HG02884 (cell line): ENCODE results near the gene TEX14.
"Not testable (repeated sequence)": the region's sequence is repeated elsewhere in the genome, so short reads cannot be mapped to it uniquely, and the experiment has no call there.

Source experiments
- ATAC-seq: cut with Tn5 transposase; IDR thresholded peaks from one replicate; pipeline ENCODE4 v1.9.1; 2021; ENCODE audit warnings: mild to moderate bottlenecking, moderate library complexity; ENCODE audit not compliant: unreplicated experiment

TEX14 gene

DNA sequence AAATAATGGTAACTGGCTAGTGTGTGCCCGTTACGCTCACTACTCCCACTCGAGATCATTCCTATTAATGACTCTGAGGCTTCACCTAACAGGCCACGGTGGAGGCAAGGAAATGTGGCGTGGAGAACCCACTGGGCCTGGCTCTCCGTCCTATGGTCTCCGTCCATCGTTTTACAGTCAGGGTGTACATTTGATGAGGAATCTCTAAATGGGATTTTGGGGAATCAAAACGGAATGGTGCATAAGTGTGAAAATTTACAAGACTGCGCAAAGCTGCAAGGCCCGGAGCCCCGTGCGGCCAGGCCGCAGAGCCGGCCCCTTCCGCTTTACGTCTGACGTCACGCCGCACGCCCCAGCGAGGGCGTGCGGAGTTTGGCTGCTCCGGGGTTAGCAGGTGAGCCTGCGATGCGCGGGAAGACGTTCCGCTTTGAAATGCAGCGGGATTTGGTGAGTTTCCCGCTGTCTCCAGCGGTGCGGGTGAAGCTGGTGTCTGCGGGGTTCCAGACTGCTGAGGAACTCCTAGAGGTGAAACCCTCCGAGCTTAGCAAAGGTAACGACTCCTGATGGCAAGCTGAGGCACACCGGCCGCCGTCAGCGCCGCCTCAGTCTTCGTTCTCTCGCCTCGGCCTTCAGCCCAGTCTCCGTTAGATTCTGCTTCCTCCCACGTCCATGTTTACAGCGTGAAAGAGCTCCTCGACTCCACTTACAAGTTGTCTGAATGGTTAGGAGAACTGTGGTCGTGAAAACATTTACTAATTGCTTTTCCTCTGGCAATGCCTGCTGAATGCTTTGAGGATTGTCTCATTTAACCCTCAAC is 602 bp upstream of the TEX14 start, which contains the start of gene RAD51C:
Gene RAD51C (plus strand): TSS at position 364 of the 817 bp plus-strand sequence. CDS start 42 bp downstream, at position 406.
- ATAC-seq, result peak; percentile 88

DNA sequence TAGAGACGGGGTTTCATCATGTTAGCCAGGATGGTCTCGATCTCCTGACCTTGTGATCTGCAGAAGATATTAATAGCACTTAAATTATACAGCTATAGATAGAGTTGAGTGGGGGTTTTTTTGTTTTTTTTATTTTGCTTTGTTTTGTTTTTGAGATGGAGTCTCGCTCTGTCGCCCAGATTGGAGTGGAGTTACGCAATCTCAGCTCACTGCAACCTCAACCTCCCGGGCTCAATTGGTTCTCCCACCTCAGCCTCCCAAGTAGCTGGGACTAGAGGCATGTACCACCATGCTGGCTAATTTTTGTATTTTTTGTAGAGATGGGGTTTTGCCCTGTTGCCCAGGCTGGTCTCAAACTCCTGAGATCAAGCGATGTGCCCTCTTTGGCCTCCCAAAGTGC is 1.8 kb downstream of the TEX14 start:
- ATAC-seq, result not testable (repeated sequence)

DNA sequence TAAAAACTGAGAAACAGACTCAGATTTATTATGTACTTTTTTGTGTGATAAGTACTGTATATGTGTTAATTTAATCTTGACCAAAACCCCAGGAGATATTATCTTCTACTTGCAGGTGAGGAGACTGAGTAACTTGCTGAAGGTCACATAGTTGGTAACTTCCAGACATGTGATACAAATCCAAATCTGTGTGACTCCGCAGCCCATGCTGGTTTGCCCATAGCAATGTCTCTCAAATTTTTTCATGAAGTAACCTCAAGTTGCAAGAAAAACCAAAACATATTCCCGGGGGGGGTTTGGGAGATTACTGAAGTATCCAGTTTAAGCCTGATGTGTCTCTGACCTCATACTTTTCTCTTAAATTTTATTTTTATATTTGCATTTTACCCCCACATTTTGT is 3.3 kb downstream of the TEX14 start:
- no peak for ATAC-seq

DNA sequence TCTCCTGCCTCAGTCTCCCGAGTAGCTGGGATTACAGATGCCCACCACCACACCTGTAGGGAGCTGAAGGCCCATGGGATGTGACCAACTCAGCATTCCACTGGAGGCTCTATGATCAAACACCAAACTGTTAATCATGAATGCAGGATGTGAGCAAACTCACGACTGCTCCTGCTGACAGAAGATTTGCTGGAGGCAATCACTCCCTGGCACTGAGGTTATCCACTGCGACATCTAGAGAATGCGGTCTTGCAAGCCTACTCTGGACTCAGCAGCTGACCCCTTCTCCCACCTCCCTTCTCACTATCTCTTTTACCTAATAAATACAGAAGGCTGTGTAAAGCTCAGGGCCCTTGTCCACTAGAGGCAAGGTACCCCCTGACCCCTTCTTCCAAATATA is 4.9 kb downstream of the TEX14 start:
- ATAC-seq, result no peak

DNA sequence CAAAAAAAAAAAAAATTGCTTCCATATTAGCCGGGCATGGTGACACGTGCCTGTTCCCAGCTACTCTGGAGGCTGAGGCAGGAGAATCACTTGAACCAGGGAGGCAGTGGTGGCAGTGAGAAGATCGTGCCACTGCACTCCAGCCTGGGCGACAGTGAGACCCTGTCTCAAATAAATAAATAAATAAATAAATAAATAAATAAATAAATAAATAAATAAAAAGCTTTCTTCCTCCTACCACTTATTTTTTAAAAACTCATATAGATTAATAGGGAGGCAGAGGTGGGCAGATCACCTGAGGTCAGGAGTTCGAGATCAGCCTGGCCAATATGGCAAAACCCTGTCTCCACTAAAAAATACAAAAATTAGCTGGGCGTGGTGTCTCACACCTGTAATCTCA is 7.4 kb downstream of the TEX14 start:
- ATAC-seq, result not testable (repeated sequence)

DNA sequence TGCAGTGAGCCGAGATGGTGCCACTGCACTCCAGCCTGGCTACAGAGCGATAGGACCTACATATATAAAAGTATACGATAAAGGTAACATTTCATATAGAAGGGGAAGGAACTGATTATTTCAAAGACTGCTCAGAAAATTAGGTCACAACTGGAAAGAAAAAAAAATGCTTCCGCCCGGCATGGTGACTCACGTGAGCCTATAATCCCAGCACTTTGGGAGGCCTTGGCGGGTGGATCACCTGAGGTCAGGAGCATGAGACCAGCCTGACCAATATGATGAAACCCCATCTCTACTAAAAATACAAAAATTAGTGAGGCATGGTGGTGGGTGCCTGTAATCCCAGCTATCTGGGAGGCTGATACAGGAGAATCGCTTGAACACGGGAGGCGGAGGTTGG is 7.8 kb downstream of the TEX14 start:
- no peak for ATAC-seq

DNA sequence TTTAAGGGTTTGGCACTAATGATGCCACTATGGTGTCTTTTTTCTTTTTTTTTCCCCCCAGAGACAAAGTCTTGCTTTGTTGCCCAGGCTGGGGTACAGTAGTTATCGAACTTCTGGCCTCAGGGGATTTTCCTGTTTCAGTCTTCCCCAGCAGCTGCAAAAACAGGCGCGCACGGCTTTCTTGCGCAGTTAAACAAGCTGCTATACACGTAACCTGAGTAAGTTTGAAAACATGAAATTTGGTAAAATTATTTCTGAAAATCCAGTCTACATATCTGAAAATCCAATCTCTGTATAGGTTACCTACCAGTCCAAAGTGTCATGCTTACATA is 11.8 kb downstream of the TEX14 start:
- ATAC-seq, result no peak

DNA sequence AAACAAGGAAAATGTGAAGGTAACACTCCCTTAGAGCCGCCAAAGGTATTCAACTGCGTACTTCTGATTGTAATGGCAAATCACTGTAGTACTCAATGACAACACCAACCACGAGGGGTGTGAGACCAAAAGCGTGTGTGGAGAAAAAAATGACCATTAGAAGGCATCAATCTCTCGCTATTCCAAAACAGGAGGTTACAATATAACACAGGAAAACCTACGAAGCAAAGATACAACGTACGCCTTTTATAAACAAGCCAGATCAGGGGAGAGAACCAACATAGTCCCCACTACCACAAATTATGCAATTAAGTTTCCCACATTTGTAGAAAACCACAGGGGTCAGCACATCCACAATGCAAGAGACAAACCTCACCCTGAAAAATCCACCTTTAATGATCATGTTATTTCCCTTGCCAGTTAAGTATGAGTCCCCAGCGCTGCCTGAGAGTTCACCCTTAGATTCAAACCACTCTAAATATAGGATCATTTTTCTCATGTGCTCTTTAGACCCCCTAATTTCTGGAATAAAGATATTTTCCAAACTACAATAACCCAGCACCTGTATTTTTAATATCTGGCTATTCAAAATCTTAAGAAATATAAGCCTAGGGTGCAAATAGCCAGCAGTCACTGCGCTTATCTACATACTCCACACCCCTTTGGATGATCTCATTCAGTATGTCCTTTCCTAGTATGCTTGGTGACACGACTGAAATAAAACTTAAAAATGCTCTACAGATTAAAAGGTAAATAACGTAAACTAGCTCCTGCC is 12.4 kb downstream of the TEX14 start:
- ATAC-seq, result no peak

DNA sequence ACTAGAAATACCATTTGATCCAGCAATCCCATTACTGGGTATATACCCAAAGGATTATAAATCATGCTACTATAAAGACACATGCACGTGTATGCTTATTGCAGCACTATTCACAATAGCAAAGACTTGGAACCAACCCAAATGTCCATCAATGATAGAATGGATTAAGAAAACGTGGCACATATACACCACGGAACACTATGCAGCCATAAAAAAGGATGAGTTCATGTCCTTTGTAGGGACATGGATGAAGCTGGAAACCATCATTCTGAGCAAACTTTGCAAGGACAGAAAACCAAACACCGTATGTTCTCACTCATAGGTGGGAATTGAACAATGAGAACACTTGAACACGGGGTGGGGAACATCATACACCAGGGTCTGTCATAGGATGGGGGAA is 13.6 kb downstream of the TEX14 start:
- not testable (repeated sequence) for ATAC-seq

DNA sequence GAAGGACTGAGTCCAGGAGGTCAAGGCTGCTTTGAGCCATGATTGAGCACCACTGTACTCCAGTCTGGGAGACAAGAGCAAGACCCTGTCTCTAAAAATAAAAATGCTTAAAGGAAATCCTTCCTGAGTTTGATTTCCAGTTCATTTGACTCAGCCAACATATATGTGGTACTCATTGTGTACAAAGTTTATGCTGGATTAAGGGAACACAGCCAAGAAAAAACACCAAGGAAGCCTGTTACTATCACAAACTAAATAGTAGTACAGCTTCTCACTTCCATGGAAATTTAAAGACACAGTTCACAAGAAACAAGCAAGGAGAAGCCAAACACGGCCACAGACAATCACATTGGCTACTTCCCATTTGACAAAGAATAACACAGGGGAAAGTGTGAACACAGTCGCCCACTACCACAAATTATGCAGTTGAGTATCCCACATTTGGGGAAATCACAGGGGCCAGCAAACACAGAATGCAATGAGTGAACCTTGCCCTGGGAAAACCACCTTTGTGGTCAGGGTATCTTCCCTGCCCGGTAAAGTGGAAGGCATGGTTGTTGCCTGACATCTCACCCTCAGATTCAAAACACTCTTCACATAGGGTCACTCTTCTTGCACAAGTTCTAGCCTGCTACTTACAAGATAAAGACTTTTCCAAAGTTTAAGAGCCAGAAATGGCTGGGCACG is 14.5 kb downstream of the TEX14 start:
- ATAC-seq, result no peak

DNA sequence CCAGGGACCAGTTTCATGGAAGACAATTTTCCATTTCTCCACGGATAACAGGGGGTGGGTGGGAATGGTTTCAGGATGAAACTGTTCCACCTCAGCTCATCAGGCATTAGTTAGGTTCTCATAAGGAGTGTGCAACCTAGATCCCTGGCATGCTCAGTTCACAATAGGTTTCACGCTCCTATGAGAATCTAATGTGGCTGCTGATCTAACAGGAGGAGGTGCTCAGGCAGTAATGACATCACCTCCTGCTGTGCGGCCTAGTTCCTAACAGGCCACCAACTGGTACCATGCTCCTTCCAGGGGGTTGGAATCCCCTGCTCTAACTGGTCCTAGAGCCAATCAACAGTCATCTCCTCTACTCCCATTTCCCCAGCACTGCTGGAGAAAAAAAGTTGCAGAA is 19.9 kb downstream of the TEX14 start:
- no peak for ATAC-seq

DNA sequence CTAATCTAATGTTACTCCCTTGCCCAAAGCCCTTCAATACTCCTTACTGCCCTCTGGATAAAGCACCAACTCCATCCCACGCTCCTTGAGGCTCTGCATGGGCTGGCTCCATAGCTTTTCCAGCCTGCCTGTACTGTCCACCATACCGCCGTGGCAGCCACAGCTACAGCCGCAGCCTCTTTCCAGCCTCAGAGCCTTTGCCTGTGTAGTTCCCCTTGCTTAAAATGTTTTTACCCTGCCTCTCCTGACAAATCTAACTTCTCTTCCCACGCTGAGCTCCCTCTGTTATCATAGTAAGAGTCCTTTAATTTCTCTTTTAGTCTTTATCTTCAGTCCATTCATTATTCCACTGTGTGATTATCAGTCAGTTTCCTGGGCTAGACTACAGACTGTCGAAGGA is 22.0 kb downstream of the TEX14 start:
- no peak for ATAC-seq

DNA sequence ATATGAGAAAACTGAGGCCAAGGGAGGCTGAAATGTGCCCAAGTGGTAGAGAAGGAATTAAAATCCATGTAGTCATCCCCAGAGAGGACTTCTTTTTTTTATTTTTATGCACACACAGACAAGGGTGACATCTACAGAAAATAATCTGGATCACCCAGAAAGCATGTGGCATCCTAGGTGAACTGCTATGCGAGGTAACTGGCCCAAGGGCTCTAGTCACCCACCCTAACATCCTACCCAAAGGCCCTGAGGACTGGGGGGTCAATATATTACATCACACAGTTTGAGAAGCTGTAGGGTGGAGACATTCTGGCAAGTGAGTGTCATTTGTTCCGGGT is 23.3 kb downstream of the TEX14 start:
- ATAC-seq, result no peak

DNA sequence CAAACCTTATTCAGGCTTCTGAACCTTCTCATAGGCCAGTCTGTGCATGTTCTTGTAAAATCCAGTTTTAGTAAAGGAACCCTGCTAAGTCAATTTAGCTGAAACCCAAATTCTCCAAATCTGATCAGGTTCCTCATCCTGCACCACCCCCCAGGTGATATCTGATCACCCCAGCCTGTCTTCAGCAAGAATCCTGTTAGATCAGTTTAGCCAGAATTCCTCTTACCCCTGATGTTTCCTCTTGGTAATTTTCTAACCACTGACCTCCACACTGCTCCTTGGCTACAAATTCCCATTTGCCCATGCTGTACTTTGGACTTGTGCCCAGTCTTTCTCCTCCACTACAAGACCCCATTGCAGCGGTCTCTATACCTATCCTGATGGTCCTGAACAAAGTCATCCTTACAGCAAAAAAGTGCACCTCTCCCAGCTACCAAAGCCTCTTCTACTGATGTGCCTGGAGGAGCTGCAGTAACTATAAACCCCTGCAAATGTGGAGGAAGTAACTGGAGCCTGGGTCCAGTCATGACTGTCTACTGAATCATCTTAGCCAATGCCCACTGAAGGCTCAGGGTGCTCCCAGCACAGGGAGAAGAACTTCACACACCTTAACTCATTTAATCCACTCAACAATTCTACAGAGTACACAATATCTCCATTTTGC is 23.8 kb downstream of the TEX14 start:
- no peak for ATAC-seq

DNA sequence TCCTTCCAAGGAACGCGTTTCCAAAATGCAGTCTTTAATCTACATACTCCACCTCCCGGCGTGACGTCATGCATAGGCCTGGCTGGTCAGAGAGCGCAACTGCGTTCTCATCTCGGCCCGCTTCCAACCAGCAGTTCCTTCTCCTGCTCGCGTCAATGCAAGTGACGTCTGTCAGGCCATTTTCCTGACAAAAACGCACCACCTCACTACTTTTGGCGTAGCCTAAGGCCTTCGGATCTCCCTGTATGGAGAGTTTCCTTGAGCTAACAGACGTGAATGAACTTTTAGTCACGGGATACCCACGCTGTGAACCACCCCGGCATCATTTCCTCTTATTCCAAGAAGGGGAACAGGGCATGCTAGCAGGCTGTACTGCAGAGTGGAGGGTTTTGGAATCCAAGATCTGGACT is 25.0 kb downstream of the TEX14 start:
- ATAC-seq, result no peak

DNA sequence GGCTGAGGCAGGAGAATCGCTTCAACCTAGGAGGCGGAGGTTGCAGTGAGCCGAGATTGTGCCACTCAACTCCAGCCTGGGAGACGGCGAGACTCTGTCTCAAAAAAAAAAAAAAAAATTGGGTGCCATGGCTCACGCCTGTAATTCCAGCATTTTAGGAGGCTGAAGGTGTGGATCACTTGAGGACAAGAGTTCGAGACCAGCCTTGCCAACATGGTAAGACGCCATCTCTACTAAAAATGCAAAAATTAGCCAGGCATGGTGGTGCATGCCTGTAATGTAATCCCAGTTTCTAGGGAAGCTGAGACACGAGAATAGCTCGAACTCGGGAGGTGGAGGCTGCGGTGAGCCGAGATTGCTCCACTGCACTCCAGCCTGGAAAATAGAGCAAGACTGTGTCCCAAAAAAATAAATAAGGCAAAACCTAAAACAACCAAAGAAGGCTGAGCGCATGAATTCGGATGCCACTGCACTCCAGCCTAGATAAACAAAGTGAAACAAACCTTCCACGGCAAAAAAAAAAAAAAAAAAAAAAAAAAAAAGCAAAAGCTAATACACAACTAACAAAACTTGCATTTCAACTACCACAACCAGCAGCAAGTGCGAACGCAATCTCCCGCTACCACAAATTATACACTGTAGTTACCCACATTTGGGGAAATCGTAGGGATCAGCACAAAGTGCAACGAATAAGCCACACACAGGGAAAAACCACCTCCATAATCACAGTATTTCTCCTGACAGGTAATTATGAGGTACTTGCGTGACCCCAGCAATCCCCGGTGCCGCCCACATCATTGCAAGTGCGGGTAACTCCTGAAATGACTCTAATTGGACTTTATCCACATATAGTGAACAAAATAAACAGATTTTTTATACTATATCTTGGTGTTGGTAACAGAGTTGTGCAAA is 25.6 kb downstream of the TEX14 start:
- ATAC-seq, result no peak

DNA sequence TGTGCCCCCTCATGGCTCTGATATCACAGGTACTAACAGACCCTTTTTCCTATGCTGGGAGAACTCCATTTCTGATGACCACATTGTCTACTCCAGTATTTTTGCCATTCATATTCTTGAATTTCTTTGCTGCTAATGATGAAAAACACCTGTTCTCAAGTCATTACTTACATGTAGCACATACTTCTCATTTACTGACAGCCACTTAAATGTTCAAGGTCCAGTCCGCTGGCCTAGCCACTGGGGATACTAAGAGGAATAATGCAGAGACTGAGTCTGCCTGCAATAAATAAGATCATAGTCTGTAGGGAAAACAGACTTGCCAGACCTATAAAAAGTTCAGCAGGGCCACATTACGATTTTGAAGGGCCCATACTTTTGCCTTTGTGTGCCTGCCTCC is 27.5 kb downstream of the TEX14 start:
- no peak for ATAC-seq

DNA sequence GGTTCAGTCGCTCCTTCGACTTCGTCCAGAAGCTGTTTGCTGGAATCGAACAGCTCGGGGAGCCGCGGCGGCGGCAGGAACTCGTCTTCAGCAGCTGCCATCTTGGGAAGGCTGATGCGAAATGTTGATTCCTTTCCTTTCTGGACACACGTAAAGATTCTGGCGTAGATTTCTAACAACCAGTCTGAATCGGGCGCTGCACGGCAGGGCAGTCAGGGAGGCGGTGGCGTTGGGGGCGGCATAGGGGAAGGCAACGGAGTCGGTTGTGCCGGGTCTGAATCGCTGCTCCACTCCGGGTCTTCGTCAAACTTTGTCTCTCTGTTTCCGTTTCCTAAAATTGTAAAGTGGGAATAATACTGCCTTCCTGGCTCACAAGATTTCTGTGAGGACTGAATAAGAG is 30.3 kb downstream of the TEX14 start:
- ATAC-seq, result no peak

DNA sequence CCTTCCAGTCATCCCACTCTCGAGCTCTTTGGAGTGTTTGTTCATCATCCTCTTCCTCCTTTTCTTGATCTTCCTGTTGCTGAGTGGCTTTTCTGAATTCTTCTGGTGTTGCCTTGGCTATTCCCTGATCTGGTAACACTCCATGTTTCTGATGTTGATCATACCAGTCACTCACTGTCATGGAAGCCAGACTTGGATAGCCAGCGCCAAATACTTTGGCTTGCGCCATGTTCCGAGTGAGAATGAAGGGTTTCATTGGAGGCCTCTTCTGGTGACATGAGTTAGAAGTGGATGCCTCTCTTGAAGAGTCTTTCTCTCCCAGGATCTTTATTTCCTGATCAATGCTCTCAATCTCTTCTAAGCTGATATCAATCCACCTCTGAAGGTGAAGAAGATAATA is 31.2 kb downstream of the TEX14 start:
- no peak for ATAC-seq

DNA sequence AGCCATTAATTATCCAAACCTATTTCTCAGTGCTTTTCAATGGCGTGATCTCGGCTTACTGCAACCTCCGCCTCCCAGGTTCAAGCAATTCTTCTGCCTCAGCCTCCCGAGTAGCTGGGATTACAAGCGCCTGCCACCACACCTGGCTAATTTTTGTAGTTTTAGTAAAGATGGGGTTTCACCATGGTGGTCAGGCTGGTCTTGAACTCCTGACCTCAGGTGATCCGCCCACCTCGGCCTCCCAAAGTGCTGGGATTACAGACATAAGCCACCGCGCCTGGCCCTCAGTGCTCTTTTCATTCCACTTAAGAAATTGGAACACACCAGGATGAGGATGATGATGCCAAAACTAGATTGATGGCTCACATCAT is 32.1 kb downstream of the TEX14 start:
- not testable (repeated sequence) for ATAC-seq
